Skeletal muscle satellite cell (primary cell): ENCODE measurements around the gene LRRC37B.
"Not testable (repeated sequence)": the region's sequence is repeated elsewhere in the genome, so short reads cannot be mapped to it uniquely, and the experiment has no call there.

Experiments
- H3K27me3 ChIP-seq: 2 replicates; pipeline ENCODE4 v1.7.0; 2013; ENCODE audit warnings: low read length; ENCODE audit not compliant: control insufficient read depth, insufficient read depth
- H3K36me3 ChIP-seq: 2 replicates; pipeline ENCODE4 v1.7.0; 2013; ENCODE audit warnings: mild to moderate bottlenecking, control low read depth, low read length; ENCODE audit not compliant: insufficient read depth
- H3K4me1 ChIP-seq: 2 replicates; pipeline ENCODE4 v1.7.0; 2013; ENCODE audit warnings: low read length; ENCODE audit not compliant: control insufficient read depth, insufficient read depth
- H3K4me2 ChIP-seq: 2 replicates; pipeline ENCODE4 v1.7.0; 2013; ENCODE audit warnings: mild to moderate bottlenecking, low read length
- H3K4me3 ChIP-seq: 2 replicates; pipeline ENCODE4 v1.7.0; 2013; ENCODE audit warnings: low read length
- H3K9ac ChIP-seq: 2 replicates; pipeline ENCODE4 v1.7.0; 2013; ENCODE audit warnings: mild to moderate bottlenecking, low read depth, low read length, moderate library complexity
- H3K9me3 ChIP-seq: replicated peaks from 2 replicates; pipeline ENCODE4 v1.7.0; 2013; ENCODE audit warnings: mild to moderate bottlenecking, control low read depth, low read length

The LRRC37B gene

GRCh38 chr17:32015245-32016013 is 8.2 kb downstream of the LRRC37B start:
- Histone ChIP-seq H3K27me3 (no peaks in the 10 kb centered on the region), H3K36me3 (no peaks in the 10 kb centered on the region), H3K9ac (no peak overlapping the region), H3K4me2 (peak overlapping the region; percentile 22), H3K9me3 (no peaks in the 10 kb centered on the region), H3K4me1 (peaks cover 11% of the 10 kb centered on the region), H3K4me3 (no peak overlapping the region)

GRCh38 chr17:32016231-32016630 is 9.0 kb downstream of the LRRC37B start:
- H3K9ac ChIP-seq = no peak overlapping the region

DNA sequence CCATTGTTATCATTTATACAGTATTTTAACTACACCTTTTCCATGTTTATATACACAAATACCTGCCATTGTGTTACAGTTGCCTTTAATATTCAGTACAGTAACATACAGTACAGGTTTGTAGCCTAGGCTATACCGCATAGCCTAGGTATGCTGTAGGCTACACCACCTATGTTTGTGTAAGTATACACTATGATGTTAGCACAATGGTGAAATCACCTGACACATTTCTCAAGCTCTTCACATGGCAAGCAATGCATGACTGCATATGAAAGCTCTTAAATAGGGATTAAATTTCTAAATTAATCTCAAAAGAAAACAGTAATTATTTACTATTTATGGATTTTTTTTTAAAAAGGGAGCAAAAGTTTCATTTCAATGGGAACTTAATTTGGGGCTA is 12.0 kb downstream of the LRRC37B start:
- Histone ChIP-seq H3K9ac (no peak overlapping the region), H3K4me2 (no peak overlapping the region), H3K36me3 (peaks cover 6% of the 10 kb centered on the region)

More at GRCh38 chr17:32016231-32016630, 9.0 kb downstream of the LRRC37B start:
- Histone ChIP-seq H3K4me1 (peaks cover 11% of the 10 kb centered on the region), H3K9me3 (no peaks in the 10 kb centered on the region), H3K27me3 (no peaks in the 10 kb centered on the region), H3K4me2 (no peak overlapping the region), H3K36me3 (no peaks in the 10 kb centered on the region), H3K4me3 (no peak overlapping the region)

DNA sequence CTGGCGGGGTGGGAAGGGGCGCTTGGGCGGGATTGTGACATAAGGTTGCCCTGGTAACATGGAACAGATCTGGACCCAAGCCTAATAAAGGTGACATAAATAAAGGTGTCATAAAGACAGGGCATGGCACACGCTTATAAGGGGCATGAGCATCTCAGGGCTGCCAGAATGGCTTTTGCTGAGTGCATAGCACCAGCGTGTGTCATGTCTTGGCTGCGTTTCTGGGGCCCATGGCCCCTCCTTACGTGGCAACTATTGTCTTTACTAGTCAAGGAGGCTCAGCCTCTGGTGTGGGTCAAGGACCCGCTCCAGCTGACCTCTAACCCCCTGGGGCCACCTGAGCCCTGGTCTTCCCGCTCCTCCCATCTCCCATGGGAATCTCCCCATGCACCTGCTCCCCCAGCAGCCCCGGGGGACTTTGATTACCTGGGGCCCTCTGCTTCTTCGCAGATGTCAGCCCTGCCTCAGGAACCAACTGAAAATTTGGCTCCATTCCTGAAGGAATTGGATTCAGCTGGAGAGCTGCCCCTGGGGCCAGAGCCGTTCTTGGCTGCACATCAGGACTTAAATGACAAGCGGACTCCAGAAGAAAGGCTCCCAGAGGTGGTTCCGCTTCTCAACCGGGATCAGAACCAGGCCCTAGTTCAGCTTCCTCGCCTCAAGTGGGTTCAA is 13.9 kb downstream of the LRRC37B start:
- Histone ChIP-seq H3K9ac (no peak overlapping the region), H3K36me3 (peaks cover 6% of the 10 kb centered on the region), H3K27me3 (no peaks in the 10 kb centered on the region), H3K4me2 (no peak overlapping the region), H3K9me3 (no peaks in the 10 kb centered on the region), H3K4me3 (no peak overlapping the region), H3K4me1 (peaks cover 2% of the 10 kb centered on the region)

More for the DNA sequence above, 12.0 kb downstream of the LRRC37B start:
- Histone ChIP-seq H3K4me3 (no peak overlapping the region), H3K4me1 (peaks cover 11% of the 10 kb centered on the region), H3K9me3 (no peaks in the 10 kb centered on the region), H3K27me3 (no peaks in the 10 kb centered on the region)

DNA sequence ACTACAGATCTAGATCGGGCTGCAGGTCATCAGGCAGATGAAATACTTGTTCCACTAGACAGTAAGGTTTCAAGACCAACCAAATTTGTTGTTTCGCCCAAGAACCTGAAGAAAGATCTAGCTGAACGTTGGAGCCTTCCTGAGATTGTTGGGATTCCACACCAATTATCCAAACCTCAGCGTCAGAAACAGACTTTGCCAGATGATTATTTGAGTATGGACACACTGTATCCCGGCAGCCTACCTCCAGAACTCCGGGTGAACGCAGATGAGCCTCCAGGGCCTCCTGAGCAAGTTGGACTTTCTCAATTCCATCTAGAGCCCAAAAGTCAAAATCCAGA is 14.4 kb downstream of the LRRC37B start:
- Histone ChIP-seq H3K9ac (no peak overlapping the region), H3K36me3 (peaks cover 6% of the 10 kb centered on the region), H3K4me1 (no peaks in the 10 kb centered on the region), H3K9me3 (no peaks in the 10 kb centered on the region), H3K27me3 (no peaks in the 10 kb centered on the region), H3K4me3 (no peak overlapping the region), H3K4me2 (no peak overlapping the region)

DNA sequence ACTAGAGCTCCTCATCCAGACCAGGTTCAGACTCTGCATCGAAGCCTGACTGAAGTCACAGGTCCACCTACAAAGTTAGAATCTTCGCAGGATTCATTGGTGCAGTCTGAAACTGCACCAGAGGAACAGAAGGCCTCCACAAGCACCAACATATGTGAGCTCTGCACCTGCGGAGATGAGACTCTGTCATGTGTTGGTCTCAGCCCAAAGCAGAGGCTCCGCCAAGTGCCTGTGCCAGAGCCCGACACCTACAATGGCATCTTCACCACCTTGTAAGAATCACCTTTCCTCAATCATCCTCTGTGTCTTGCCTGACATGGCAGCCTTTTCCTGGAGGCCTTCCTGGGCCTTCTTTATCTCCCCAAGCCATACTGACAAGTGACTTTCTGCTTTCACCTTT is 15.4 kb downstream of the LRRC37B start:
- H3K9ac ChIP-seq, H3K9me3 ChIP-seq, H3K4me2 ChIP-seq, H3K4me3 ChIP-seq, H3K36me3 ChIP-seq, H3K27me3 ChIP-seq, H3K4me1 ChIP-seq: not testable (repeated sequence)

GRCh38 chr17:32027271-32027670 is 20.1 kb downstream of the LRRC37B start:
- H3K4me1 ChIP-seq, H3K36me3 ChIP-seq, H3K9me3 ChIP-seq, H3K27me3 ChIP-seq, H3K4me3 ChIP-seq, H3K4me2 ChIP-seq, H3K9ac ChIP-seq: not testable (repeated sequence)

DNA sequence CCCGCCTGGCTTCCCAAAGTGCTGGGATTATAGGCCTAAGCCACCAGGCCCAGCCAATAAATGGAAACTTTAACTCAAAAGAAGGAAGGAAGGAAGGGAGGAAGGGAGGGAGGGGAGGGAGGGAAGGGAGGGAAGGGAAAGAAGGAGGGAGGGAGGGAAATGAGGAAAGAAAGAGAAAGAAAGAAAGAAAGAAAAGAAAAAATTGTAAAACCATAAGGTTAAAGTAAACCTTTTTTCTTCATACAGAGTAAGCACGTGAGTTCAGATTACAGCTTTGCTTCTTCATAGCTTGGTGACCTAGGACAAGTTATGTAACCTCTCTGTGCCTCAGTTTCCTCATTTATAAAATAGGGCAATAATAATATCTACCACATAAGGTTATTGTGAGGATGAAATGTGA is 26.0 kb downstream of the LRRC37B start:
- Histone ChIP-seq H3K27me3 (no peaks in the 10 kb centered on the region), H3K9ac (no peak overlapping the region), H3K4me3 (no peak overlapping the region), H3K4me1 (no peaks in the 10 kb centered on the region), H3K36me3 (peaks cover 6% of the 10 kb centered on the region), H3K4me2 (no peak overlapping the region), H3K9me3 (no peaks in the 10 kb centered on the region)

DNA sequence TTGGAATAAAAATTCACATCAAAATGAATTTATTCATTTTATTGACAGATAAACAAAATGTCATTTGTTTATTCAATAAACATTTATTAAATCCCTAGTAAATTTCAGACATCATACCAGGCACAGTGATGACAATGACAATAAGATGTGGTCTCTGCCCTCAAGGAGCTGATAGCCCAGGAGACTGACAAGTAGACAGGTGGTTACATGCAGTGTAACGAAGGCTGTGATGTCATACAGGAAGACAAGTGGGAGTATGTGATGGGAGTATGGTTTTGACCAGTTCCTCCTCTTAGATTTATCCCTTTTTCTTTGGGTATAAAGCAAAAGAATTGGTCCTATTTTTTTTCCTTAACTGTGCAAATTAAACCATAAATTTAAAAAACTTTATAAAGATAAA is 26.6 kb downstream of the LRRC37B start:
- H3K36me3 ChIP-seq = not testable (repeated sequence)

GRCh38 chr17:32040246-32040645 is 33.1 kb downstream of the LRRC37B start:
- not testable (repeated sequence) for H3K4me1 ChIP-seq, H3K9me3 ChIP-seq, H3K4me3 ChIP-seq, H3K36me3 ChIP-seq, H3K9ac ChIP-seq, H3K4me2 ChIP-seq, H3K27me3 ChIP-seq

More for the DNA sequence above, 26.6 kb downstream of the LRRC37B start:
- H3K4me2 ChIP-seq, H3K4me1 ChIP-seq, H3K27me3 ChIP-seq, H3K4me3 ChIP-seq, H3K9ac ChIP-seq, H3K9me3 ChIP-seq: not testable (repeated sequence)

DNA sequence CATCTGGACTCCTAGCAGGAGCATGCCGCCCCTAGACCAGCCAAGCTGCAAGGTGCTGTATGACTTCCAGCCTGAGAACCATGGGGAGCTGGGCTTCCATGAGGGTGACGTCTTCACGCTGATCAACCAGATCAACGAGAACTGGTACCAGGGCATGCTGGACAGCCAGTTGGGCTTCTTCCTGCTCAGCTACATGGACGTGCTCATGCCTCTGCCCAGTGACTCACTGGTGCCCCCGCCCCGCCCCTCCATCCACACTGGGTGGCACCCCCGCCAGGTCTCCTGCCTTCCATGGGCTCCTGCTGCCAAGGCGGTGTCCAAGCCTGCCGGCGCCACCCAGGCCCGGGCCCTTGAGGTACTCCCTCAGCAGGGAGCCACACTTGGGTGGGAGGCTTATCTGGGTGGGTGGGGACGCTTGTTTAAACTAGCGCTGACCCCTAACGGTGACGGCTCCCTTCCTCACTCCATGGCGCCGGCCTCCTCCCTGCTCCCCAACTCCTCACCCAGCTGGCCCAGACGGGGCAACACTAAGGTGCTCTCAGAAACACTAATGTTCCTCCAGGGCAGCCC is 34.2 kb downstream of the LRRC37B start:
- not testable (repeated sequence) for H3K9me3 ChIP-seq, H3K4me1 ChIP-seq, H3K36me3 ChIP-seq, H3K27me3 ChIP-seq, H3K4me2 ChIP-seq, H3K9ac ChIP-seq, H3K4me3 ChIP-seq

GRCh38 chr17:32042266-32042665 is 35.1 kb downstream of the LRRC37B start:
- not testable (repeated sequence) for H3K27me3 ChIP-seq, H3K4me2 ChIP-seq, H3K4me3 ChIP-seq, H3K9me3 ChIP-seq, H3K4me1 ChIP-seq, H3K36me3 ChIP-seq, H3K9ac ChIP-seq
